OCI-LY3 (cell line): Measurements from ENCODE around the gene HDAC6.

ENCODE experiments used
- H2AFZ ChIP-seq: fragments of 200-600, 300-600 bp; shearing (Covaris generic); 2 replicates; pipeline ENCODE4 v1.6.0; 2014; ENCODE audit warnings: antibody characterized with exemption, low read depth, low read length
- H3K27ac ChIP-seq: fragments of 200-600, 300-600 bp; sonication (generic); 2 replicates; pipeline ENCODE4 v1.5.1; 2014; ENCODE audit warnings: mild to moderate bottlenecking, low read length, moderate library complexity, mixed read lengths
- H3K27me3 ChIP-seq: fragments of 200-600, 300-600 bp; sonication (generic); 2 replicates; pipeline ENCODE4 v1.6.1; 2014; ENCODE audit warnings: low read depth, low read length, mixed read lengths
- H3K36me3 ChIP-seq: fragments of 200-600, 300-600 bp; sonication (generic); replicated peaks from 2 replicates; pipeline ENCODE3; 2014; ENCODE audit warnings: low read depth, low read length, mixed read lengths
- H3K4me1 ChIP-seq: fragments of 300-600, 200-600 bp; sonication (generic); 2 replicates; pipeline ENCODE4 v1.6.1; 2014; ENCODE audit warnings: low read length, mixed read lengths
- H3K4me2 ChIP-seq: fragments of 200-600, 300-600 bp; sonication (generic); 2 replicates; pipeline ENCODE4 v1.6.1; 2014; ENCODE audit warnings: low read length, mixed read lengths
- H3K4me3 ChIP-seq: fragments of 300-600, 200-600 bp; sonication (generic); 2 replicates; pipeline ENCODE4 v1.5.1; 2014; ENCODE audit warnings: antibody characterized with exemption, mild to moderate bottlenecking, low read length, moderate library complexity
- H3K79me2 ChIP-seq: fragments of 300-600, 200-600 bp; shearing (Covaris generic); 2 replicates; pipeline ENCODE4 v1.6.1; 2014; ENCODE audit warnings: mild to moderate bottlenecking, low read length, mixed read lengths
- H3K9ac ChIP-seq: fragments of 300-600, 200-600 bp; shearing (Covaris generic); 2 replicates; pipeline ENCODE4 v1.6.0; 2014; ENCODE audit warnings: mild to moderate bottlenecking, low read length, moderate library complexity
- H3K9me3 ChIP-seq: fragments of 200-600, 300-600 bp; shearing (Covaris generic); 2 replicates; pipeline ENCODE4 v1.6.1; 2014; ENCODE audit warnings: low read length, mixed read lengths; ENCODE audit not compliant: insufficient read depth
- H4K20me1 ChIP-seq: fragments of 200-600, 300-600 bp; sonication (generic); 2 replicates; pipeline ENCODE4 v1.6.1; 2016; ENCODE audit warnings: low read length, mixed read lengths; ENCODE audit not compliant: insufficient read depth
- EZH2phosphoT487 ChIP-seq: fragments of 200-600 bp; shearing (Covaris generic); IDR thresholded peaks from 2 replicates; pipeline ENCODE4 v1.6.1; 2018; ENCODE audit warnings: antibody characterized with exemption, mixed run types, low read depth
- TF ChIP-seq, protein P1 (sequence below): fragments of 200-600, 300-600 bp; sonication (generic); IDR thresholded peaks from 2 replicates; pipeline ENCODE4 v1.5.1; 2014; ENCODE audit warnings: antibody characterized with exemption, low read length, low read depth

The HDAC6 gene

GRCh38 chrX:48776818-48777439 lies 24.9 kb upstream of the HDAC6 start:
- no peaks in the 10 kb centered on the region for H3K4me1 ChIP-seq
- no peak overlapping the region for H3K4me2 ChIP-seq
- no peak overlapping the region for H3K9ac ChIP-seq
- no peaks in the 10 kb centered on the region for H3K36me3 ChIP-seq
- H3K4me3 ChIP-seq, result no peak overlapping the region
- no peak overlapping the region for H2AFZ ChIP-seq
- H4K20me1 ChIP-seq, result no peaks in the 10 kb centered on the region
- H3K27ac ChIP-seq, result no peak overlapping the region
- H3K79me2 ChIP-seq, result no peaks in the 10 kb centered on the region
- H3K9me3 ChIP-seq, result no peaks in the 10 kb centered on the region
- TF ChIP-seq EZH2phosphoT487, result no peak
- TF ChIP-seq, protein P1, sequence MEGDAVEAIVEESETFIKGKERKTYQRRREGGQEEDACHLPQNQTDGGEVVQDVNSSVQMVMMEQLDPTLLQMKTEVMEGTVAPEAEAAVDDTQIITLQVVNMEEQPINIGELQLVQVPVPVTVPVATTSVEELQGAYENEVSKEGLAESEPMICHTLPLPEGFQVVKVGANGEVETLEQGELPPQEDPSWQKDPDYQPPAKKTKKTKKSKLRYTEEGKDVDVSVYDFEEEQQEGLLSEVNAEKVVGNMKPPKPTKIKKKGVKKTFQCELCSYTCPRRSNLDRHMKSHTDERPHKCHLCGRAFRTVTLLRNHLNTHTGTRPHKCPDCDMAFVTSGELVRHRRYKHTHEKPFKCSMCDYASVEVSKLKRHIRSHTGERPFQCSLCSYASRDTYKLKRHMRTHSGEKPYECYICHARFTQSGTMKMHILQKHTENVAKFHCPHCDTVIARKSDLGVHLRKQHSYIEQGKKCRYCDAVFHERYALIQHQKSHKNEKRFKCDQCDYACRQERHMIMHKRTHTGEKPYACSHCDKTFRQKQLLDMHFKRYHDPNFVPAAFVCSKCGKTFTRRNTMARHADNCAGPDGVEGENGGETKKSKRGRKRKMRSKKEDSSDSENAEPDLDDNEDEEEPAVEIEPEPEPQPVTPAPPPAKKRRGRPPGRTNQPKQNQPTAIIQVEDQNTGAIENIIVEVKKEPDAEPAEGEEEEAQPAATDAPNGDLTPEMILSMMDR, result no peak
- H3K27me3 ChIP-seq, result no peaks in the 10 kb centered on the region; the same call in 1 of the 2 replicates

DNA sequence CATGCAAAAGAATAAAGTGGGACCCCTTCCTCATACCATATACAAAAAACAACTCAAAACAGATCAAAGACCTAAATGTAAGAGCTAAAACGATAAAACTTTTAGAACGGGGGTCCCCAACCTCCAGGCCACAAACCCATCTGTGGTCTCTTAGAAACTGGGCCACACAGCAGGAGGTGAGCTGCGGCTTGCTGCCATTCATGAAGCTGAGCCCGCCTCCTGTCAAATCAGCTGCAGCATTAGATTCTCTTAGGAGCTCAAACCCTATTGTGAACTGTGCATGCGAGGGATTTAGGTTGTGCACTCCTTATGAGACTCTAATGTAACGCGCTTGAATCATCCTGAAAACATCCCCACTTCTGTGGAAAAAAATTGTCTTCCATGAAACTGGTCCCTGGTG lies 22.5 kb upstream of the HDAC6 start:
- no peak overlapping the region for H3K9ac ChIP-seq
- H3K27ac ChIP-seq, result no peak overlapping the region
- TF ChIP-seq, protein P1, result no peak
- TF ChIP-seq EZH2phosphoT487, result no peak
- no peaks in the 10 kb centered on the region for H3K79me2 ChIP-seq
- no peaks in the 10 kb centered on the region for H3K4me1 ChIP-seq
- H3K4me2 ChIP-seq, result no peak overlapping the region
- no peaks in the 10 kb centered on the region for H4K20me1 ChIP-seq
- H2AFZ ChIP-seq, result no peak overlapping the region
- H3K27me3 ChIP-seq, result no peaks in the 10 kb centered on the region; the same call in 1 of the 2 replicates
- H3K9me3 ChIP-seq, result no peaks in the 10 kb centered on the region
- no peaks in the 10 kb centered on the region for H3K36me3 ChIP-seq
- no peak overlapping the region for H3K4me3 ChIP-seq

- Histone ChIP-seq H2AFZ (no peak overlapping the region), H3K27me3 (no peaks in the 10 kb centered on the region; the same call in 1 of the 2 replicates), H3K36me3 (no peaks in the 10 kb centered on the region), H3K9ac (no peak overlapping the region), H3K27ac (no peak overlapping the region), H3K4me1 (no peaks in the 10 kb centered on the region), H4K20me1 (no peaks in the 10 kb centered on the region), H3K4me2 (no peak overlapping the region), H3K9me3 (no peaks in the 10 kb centered on the region), H3K4me3 (no peak overlapping the region), H3K79me2 (no peaks in the 10 kb centered on the region)
- TF ChIP-seq, protein P1, result no peak
- TF ChIP-seq EZH2phosphoT487, result no peak
These were observed 20.2 kb upstream of the HDAC6 start for GRCh38 chrX:48781705-48782104.

DNA sequence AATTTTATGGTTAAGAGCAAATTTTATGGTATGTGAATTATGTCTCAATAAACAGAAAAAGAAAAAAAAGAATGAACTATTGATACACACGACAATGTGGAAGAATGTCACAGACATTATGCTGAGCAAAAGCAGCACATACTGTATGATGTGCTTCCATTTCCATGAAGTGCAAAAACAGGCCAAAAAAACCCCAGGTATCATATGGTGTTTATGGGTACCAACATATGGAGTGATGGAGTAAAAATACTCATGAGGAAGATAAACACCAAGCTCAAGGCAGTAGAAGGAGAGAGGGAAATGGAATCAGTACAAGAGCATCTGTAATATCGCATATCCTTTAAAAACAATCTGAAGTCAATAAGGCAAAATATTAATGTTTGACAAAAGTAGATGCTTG lies 19.7 kb upstream of the HDAC6 start:
- Histone ChIP-seq H2AFZ (no peak overlapping the region), H3K4me3 (no peak overlapping the region), H3K79me2 (no peaks in the 10 kb centered on the region), H3K36me3 (no peaks in the 10 kb centered on the region), H3K27ac (no peak overlapping the region), H3K4me2 (no peak overlapping the region), H3K9ac (no peak overlapping the region), H3K4me1 (no peaks in the 10 kb centered on the region), H3K27me3 (no peaks in the 10 kb centered on the region; the same call in 1 of the 2 replicates), H4K20me1 (no peaks in the 10 kb centered on the region), H3K9me3 (no peaks in the 10 kb centered on the region)
- TF ChIP-seq, protein P1, result no peak
- TF ChIP-seq EZH2phosphoT487, result no peak
